Uterus (tissue), 4 donors: Measurements from ENCODE around the gene TSSK2. TPM values are rescaled to one million over a fixed set of nuclear protein-coding genes. Genes with fewer than 3 reads are reported as not detected.

ENCODE experiments used
- DNase-seq, 2 donors: peaks; one replicate each; pipeline ENCODE4 v3.0.0-alpha.2; 2019 to 2020
- H3K27ac ChIP-seq, 2 donors: fragments of 200-600 bp; sonication (generic); 1 replicate in 1 of 2; 2 replicates in 1 of 2; pipeline ENCODE4 v1.5.1; 2016 to 2018
- H3K27me3 ChIP-seq, 2 donors: fragments of 200-600 bp; sonication (generic); one replicate each; pipeline ENCODE4 v1.5.1; 2018 to 2019; ENCODE audit warnings: control low read depth in 1 of 2
- H3K36me3 ChIP-seq, 2 donors: fragments of 200-600 bp; sonication (generic); one replicate each; pipeline ENCODE4 v1.5.1; 2019; ENCODE audit warnings: control low read depth in 1 of 2
- H3K4me1 ChIP-seq, 2 donors: fragments of 200-600 bp; sonication (generic); one replicate each; pipeline ENCODE4 v1.5.1; 2018 to 2019; ENCODE audit warnings: control low read depth in 1 of 2
- H3K4me3 ChIP-seq, 2 donors: fragments of 200-600 bp; sonication (generic); 1 replicate in 1 of 2; 2 replicates in 1 of 2; pipeline ENCODE4 v1.5.1; 2018 to 2019; ENCODE audit warnings: mild to moderate bottlenecking in 1 of 2
- H3K9me3 ChIP-seq, 2 donors: fragments of 200-600 bp; sonication (generic); one replicate each; pipeline ENCODE4 v1.5.1; 2019; ENCODE audit warnings: control low read depth in 1 of 2
- POLR2A ChIP-seq, 2 donors: fragments of 450-650 bp; IDR thresholded peaks; one replicate each; pipeline ENCODE4 v1.6.1; 2016; ENCODE audit warnings: antibody characterized with exemption in 2 of 2, mild to moderate bottlenecking in 1 of 2, moderate library complexity in 1 of 2
- intact Hi-C: fragments of 100-400 bp; cut with DNase I; formaldehyde crosslinking; loops from one replicate; pipeline ENCODE4 v1.15.1; 2023; ENCODE audit warnings: low total_unique reads
- total RNA-seq, 4 donors: library from RNA; depleted of rRNA in 3 of 4; stranded (reverse); fragments of >200 nt in 3 of 4; gene quantifications; one replicate each; pipeline versions ENCODE4 v1.1.0 to v1.2.4, GENCODE V29; 2014 to 2023
- TF ChIP-seq, protein P1 (sequence below), 4 experiments: fragments of 200-600 bp in 2 of 4; fragments of 450-650 bp in 2 of 4; sonication (generic) in 2 of 4; IDR thresholded peaks; one replicate each; pipeline ENCODE4 v1.5.1; 2016 to 2019; ENCODE audit warnings: antibody characterized with exemption in 4 of 4, mild to moderate bottlenecking in 2 of 4, moderate library complexity in 1 of 4
- donor health status: DM: yes; HTN: yes; CAD: no.

Gene TSSK2
- total RNA-seq, 4 donors from 2014 or later, result 0.30 TPM; not detected in 3

DNA sequence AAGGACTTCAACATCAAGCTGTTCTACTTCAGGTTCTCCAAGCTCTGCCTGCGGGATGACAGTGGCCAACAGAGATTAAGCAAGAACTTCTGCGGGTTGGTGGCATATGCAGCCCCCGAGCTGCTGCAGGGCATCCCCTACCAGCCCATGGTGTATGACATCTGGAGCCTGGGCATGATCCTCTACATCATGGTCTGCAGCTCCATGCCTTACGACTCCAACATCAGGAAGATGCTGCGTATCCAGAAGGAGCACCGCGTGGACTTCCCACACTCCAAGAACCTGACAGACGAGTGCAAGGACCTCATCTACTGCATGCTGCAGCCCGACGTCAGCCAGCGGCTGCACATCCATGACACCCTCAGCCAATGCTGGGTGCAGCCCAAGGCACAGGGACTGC lies 6.1 kb upstream of the TSSK2 start:
- Histone ChIP-seq H3K4me3 (no peak overlapping the region), H3K36me3 (no peaks in the 10 kb centered on the region), H3K27ac (no peak overlapping the region), H3K27me3 (no peaks in the 10 kb centered on the region), H3K9me3 (no peaks in the 10 kb centered on the region), H3K4me1 (peaks cover 0 to 10% of the 10 kb centered on the region in 2 donors)
- no peak for DNase-seq
- intact Hi-C loops, result no loop called here
- TF ChIP-seq POLR2A (IDR thresholded peaks at IDR 0.05), result no peak
- TF ChIP-seq, protein P1, sequence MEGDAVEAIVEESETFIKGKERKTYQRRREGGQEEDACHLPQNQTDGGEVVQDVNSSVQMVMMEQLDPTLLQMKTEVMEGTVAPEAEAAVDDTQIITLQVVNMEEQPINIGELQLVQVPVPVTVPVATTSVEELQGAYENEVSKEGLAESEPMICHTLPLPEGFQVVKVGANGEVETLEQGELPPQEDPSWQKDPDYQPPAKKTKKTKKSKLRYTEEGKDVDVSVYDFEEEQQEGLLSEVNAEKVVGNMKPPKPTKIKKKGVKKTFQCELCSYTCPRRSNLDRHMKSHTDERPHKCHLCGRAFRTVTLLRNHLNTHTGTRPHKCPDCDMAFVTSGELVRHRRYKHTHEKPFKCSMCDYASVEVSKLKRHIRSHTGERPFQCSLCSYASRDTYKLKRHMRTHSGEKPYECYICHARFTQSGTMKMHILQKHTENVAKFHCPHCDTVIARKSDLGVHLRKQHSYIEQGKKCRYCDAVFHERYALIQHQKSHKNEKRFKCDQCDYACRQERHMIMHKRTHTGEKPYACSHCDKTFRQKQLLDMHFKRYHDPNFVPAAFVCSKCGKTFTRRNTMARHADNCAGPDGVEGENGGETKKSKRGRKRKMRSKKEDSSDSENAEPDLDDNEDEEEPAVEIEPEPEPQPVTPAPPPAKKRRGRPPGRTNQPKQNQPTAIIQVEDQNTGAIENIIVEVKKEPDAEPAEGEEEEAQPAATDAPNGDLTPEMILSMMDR (IDR thresholded peaks at IDR 0.05), result no peak

GRCh38 chr22:19125474-19126308 lies 5.4 kb upstream of the TSSK2 start:
- no peak overlapping the region for H3K4me3 ChIP-seq
- no peaks in the 10 kb centered on the region for H3K36me3 ChIP-seq
- intact Hi-C loops, result no loop called here
- no peaks in the 10 kb centered on the region for H3K9me3 ChIP-seq
- H3K4me1 ChIP-seq, result peaks cover 0 to 4% of the 10 kb centered on the region in 2 donors
- H3K27me3 ChIP-seq, result no peaks in the 10 kb centered on the region
- H3K27ac ChIP-seq, result no peak overlapping the region
- TF ChIP-seq, protein P1 (IDR thresholded peaks at IDR 0.05), result no peak
- TF ChIP-seq POLR2A (IDR thresholded peaks at IDR 0.05), result no peak
- DNase-seq, result no peak

DNA sequence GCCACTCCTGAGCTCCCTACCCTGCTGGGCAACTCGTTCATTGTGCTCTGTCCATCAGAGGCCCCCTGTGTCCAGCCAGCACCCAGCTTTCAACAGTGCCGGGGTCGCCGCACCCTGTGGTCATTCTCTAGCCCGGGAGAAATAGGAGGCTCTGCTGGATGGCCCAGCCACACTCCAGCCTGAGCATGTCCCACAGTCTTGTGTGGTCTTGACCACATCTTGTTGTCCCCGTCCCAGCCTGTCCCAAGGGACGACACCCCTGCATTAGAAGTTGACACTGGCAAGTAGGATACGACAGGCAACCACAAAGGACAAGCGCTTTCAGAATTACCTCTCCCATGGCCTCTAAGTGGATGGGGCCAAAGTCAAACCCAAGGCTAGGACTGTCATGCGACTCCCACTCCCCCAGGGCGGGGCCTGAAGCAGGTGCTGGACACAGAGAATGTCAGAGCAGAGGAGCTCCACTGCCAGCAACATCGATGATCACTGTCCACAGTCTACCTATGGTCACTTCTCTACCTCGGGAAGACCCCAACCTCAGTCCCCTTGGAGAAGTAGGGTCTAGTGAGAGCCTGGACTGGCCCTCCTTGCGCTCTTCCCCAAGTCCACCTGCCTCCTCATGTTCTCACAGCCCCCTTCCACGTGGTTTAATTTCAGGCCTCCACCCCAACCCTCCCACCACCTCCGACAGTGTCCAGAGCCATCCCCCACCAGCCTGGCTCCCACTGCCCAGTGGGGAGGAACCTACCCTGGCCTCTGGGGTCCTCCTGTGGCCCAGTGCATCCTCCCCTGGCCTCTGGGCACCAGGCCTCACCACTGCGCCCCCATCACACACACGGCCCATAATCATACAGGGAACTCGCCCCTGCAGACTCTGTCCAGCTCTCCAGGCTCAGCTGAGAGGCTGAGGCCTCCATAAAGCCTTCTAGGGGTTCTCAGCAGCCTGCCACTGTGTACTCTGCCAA lies 4.5 kb upstream of the TSSK2 start:
- intact Hi-C loops, result no loop called here
- Histone ChIP-seq H3K27me3 (no peaks in the 10 kb centered on the region), H3K9me3 (no peaks in the 10 kb centered on the region), H3K4me1 (no peaks in the 10 kb centered on the region), H3K4me3 (no peak overlapping the region), H3K36me3 (no peaks in the 10 kb centered on the region), H3K27ac (no peak overlapping the region)
- DNase-seq, result no peak
- TF ChIP-seq, protein P1 (IDR thresholded peaks at IDR 0.05), result no peak
- TF ChIP-seq POLR2A (IDR thresholded peaks at IDR 0.05), result no peak

- intact Hi-C loops, result no loop called here
- DNase-seq, result no peak
- no peak overlapping the region for H3K4me3 ChIP-seq
- no peaks in the 10 kb centered on the region for H3K9me3 ChIP-seq
- no peaks in the 10 kb centered on the region for H3K4me1 ChIP-seq
- no peak overlapping the region for H3K27ac ChIP-seq
- TF ChIP-seq, protein P1 (IDR thresholded peaks at IDR 0.05), result no peak
- no peak for TF ChIP-seq POLR2A (IDR thresholded peaks at IDR 0.05)
- no peaks in the 10 kb centered on the region for H3K36me3 ChIP-seq
- H3K27me3 ChIP-seq, result no peaks in the 10 kb centered on the region
Observed at GRCh38 chr22:19127329-19128008, 3.6 kb upstream of the TSSK2 start.
